ENCODE data around the gene CAMSAP1.

DNA sequence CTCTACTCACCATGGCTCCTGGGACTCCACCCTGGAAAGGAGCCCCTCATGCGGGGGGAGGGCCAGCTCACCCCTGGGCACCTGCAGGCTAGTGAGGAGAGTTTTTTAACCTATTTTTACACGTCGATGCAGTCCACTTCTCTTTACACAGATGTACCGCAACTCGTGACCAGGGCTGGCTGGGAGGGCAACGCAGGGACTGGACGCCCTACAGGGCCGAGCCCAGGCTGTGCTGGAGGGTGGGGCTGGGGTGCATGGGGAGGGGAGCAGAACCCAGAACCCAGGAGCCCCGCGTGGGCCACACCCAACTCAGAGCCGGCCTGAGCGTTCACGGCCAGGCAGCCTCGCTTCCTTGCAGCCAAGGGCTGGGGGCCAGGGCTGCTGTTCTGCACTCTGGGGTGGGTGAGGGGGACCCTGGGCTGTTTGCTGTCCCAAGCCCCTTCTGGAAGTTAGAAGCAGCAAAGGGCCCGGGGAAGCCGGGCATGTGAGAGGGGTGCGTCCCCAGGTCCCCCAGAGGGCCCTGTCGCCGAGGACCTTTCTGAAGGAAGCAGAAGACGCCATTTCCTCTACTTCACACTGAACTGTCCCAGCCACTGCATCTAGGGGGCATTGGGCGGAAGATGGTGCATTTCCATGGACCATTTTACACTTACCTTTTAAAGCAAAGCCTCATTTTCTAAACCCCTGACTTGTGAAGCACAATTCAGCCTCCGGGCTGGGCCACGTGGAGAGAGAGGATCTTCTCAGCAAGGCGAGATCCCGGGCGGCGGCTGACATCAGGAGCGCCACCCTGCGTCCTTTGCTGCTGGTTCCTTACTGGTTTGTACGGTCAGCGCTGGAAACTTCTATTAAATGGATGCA, 114.8 kb downstream of the CAMSAP1 start:
- TF ChIP-seq, protein P1, sequence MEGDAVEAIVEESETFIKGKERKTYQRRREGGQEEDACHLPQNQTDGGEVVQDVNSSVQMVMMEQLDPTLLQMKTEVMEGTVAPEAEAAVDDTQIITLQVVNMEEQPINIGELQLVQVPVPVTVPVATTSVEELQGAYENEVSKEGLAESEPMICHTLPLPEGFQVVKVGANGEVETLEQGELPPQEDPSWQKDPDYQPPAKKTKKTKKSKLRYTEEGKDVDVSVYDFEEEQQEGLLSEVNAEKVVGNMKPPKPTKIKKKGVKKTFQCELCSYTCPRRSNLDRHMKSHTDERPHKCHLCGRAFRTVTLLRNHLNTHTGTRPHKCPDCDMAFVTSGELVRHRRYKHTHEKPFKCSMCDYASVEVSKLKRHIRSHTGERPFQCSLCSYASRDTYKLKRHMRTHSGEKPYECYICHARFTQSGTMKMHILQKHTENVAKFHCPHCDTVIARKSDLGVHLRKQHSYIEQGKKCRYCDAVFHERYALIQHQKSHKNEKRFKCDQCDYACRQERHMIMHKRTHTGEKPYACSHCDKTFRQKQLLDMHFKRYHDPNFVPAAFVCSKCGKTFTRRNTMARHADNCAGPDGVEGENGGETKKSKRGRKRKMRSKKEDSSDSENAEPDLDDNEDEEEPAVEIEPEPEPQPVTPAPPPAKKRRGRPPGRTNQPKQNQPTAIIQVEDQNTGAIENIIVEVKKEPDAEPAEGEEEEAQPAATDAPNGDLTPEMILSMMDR (conservative IDR thresholded peaks at IDR 0.05 in 1 of 2, IDR thresholded peaks at IDR 0.05 in 1 of 2; ENCODE audit: low read depth in 1 of 2, low read length in 2 of 2), result no peak
- no peak for TF ChIP-seq EZH2 (IDR thresholded peaks at IDR 0.05; ENCODE audit: low read length, missing control alignments)
